K562 (cell line): ENCODE data around the gene ZNF326. TPM values are rescaled to one million over a fixed set of nuclear protein-coding genes. Genes with fewer than 3 reads are reported as not detected.

Experiments used
- ATAC-seq: fragments of 200-7000 bp; cut with Tn5 transposase; 3 replicates; pipeline ENCODE4 v1.9.1; 2020; ENCODE audit warnings: moderate library complexity
- BruUV-seq: library from RNA; stranded (reverse); fragments of 400-500 nt; replicated peaks from 2 replicates; lab custom pipeline; 2021; lab: Mats Ljungman, UMichigan
- CTCF ChIA-PET: fragments of 300-600 bp; formaldehyde crosslinking; extraction: SDS; loops from one replicate; lab custom pipeline; 2021; ENCODE audit warnings: low intra/inter-chr PET ratio; lab: Yijun Ruan, JAX
- POLR2A ChIA-PET: fragments of 300-600, 350-650 bp; sonication (Branson Sonifier 250); formaldehyde crosslinking; extraction: SDS; loops from one replicate; lab custom pipeline; 2021; ENCODE audit warnings: antibody characterized with exemption, inconsistent platforms; lab: Yijun Ruan, JAX
- DNase-seq, 4 experiments: peaks; one replicate each; pipeline versions ENCODE4 v3.0.0 to v3.0.0-alpha.2; 2011 to 2018; ENCODE audit warnings: low spot score in 3 of 4, mixed read lengths in 3 of 4; ENCODE audit errors: extremely low read depth in 1 of 4
- FAIRE-seq: peaks from 2 replicates; lab custom pipeline; 2011; peaks lifted over from hg19 to GRCh38; lab: Jason Lieb, UNC
- H2AFZ ChIP-seq: 2 replicates; pipeline ENCODE4 v1.6.0; 2011; ENCODE audit warnings: low read depth, low read length, control low read depth, inconsistent platforms
- H3K27ac ChIP-seq: fragments of 200-600 bp; 3 replicates; pipeline ENCODE4 v1.8.0; 2011; ENCODE audit warnings: low read depth, mild to moderate bottlenecking, control low read depth, inconsistent platforms, low read length, moderate library complexity, mixed read lengths; ENCODE audit errors: extremely low read depth
- H3K27me3 ChIP-seq, 2 experiments: fragments of 300-600 bp in 1 of 2; 2 replicates in 1 of 2; 3 replicates in 1 of 2; pipeline versions ENCODE4 v1.6.0 to v1.8.0; 2011; ENCODE audit warnings: inconsistent platforms in 2 of 2, low read length in 2 of 2, mild to moderate bottlenecking in 1 of 2, mixed read lengths in 1 of 2, moderate library complexity in 1 of 2; ENCODE audit not compliant: control insufficient read depth in 2 of 2, insufficient read depth in 2 of 2
- H3K36me3 ChIP-seq: fragments of 300-600 bp; 3 replicates; pipeline ENCODE4 v1.8.0; 2011; ENCODE audit warnings: mild to moderate bottlenecking, low read length, inconsistent platforms; ENCODE audit not compliant: control insufficient read depth, insufficient read depth
- H3K4me1 ChIP-seq, 2 experiments: fragments of 200-600 bp in 1 of 2; replicated peaks in 1 of 2; 2 replicates in 1 of 2; 3 replicates in 1 of 2; pipeline versions ENCODE4 v1.5.1 to v1.8.0; 2011; ENCODE audit warnings: inconsistent platforms in 2 of 2, low read length in 2 of 2, mild to moderate bottlenecking in 1 of 2, mixed read lengths in 1 of 2, moderate library complexity in 1 of 2; ENCODE audit not compliant: control insufficient read depth in 2 of 2, insufficient read depth in 2 of 2
- H3K4me2 ChIP-seq: 2 replicates; pipeline ENCODE4 v1.6.1; 2011; ENCODE audit warnings: low read length, control low read depth, inconsistent platforms, mixed read lengths; ENCODE audit not compliant: insufficient read depth
- H3K4me3 ChIP-seq: fragments of 200-600 bp; sonication (generic), shearing (Covaris generic); 2 replicates; pipeline ENCODE4 v1.5.1; 2016; ENCODE audit warnings: control low read depth, inconsistent platforms
- H3K79me2 ChIP-seq: fragments of 200-600 bp; 3 replicates; pipeline ENCODE4 v1.8.0; 2011; ENCODE audit warnings: low read length, inconsistent platforms; ENCODE audit not compliant: control insufficient read depth, insufficient read depth
- H3K9ac ChIP-seq, 2 experiments: 2 replicates each; pipeline versions ENCODE4 v1.6.0 to v1.6.1; 2011; ENCODE audit warnings: low read depth in 2 of 2, low read length in 2 of 2, control low read depth in 1 of 2, inconsistent platforms in 1 of 2, mild to moderate bottlenecking in 1 of 2, mixed read lengths in 1 of 2; ENCODE audit not compliant: insufficient read depth in 1 of 2
- H3K9me1 ChIP-seq: one replicate; pipeline ENCODE4 v1.6.0; 2011; ENCODE audit warnings: inconsistent platforms, mild to moderate bottlenecking, low read length, moderate library complexity; ENCODE audit not compliant: control insufficient read depth, insufficient read depth
- H3K9me3 ChIP-seq: replicated peaks from 2 replicates; pipeline ENCODE4 v1.5.1; 2011; ENCODE audit warnings: low read depth, low read length, inconsistent platforms; ENCODE audit not compliant: control insufficient read depth, insufficient read depth
- H4K20me1 ChIP-seq: replicated peaks from 2 replicates; pipeline ENCODE4 v1.6.1; 2011; ENCODE audit warnings: low read length, inconsistent platforms, mixed read lengths; ENCODE audit not compliant: control insufficient read depth, insufficient read depth
- FOXJ2 ChIP-seq: fragments of 200-800 bp; sonication (Bioruptor generic); IDR thresholded peaks from 2 replicates; pipeline ENCODE4 v1.6.1; 2016; ENCODE audit warnings: missing genetic modification characterization, missing compliant biosample characterization
- L3MBTL2 ChIP-seq: fragments of 450-650 bp; IDR thresholded peaks from 2 replicates; pipeline ENCODE4 v1.6.1; 2016; ENCODE audit warnings: mild to moderate bottlenecking, moderate library complexity
- PKNOX1 ChIP-seq: fragments of 450-650 bp; IDR thresholded peaks from 2 replicates; pipeline ENCODE4 v1.6.1; 2016
- RAD21 ChIP-seq, 2 experiments: fragments of 250-450 bp in 1 of 2; fragments of 450-650 bp in 1 of 2; sonication (Bioruptor Pico) in 1 of 2; formaldehyde crosslinking in 1 of 2; IDR thresholded peaks in 1 of 2; conservative IDR thresholded peaks in 1 of 2; 2 replicates each; pipeline versions ENCODE4 v1.4.0 to v1.8.0; 2020 to 2022; ENCODE audit warnings: mild to moderate bottlenecking in 2 of 2, moderate library complexity in 1 of 2
- SMARCA5 ChIP-seq: fragments of 450-650 bp; IDR thresholded peaks from 2 replicates; pipeline ENCODE4 v1.6.1; 2016
- ZNF217 ChIP-seq: sonication (generic); formaldehyde crosslinking; IDR thresholded peaks from 2 replicates; pipeline ENCODE4 v1.8.0; 2022; ENCODE audit warnings: mild to moderate bottlenecking, missing genetic modification reagents
- ZNF507 ChIP-seq: conservative IDR thresholded peaks from 2 replicates; pipeline ENCODE4 v1.6.1; 2017; ENCODE audit warnings: missing genetic modification characterization, missing compliant biosample characterization
- WGBS: fragments of 100-300 bp; shearing (Covaris generic); methylation state at CpG from one replicate; pipeline ENCODE4 v1.1.6; 2016; ENCODE audit warnings: low coverage, mixed read lengths; ENCODE audit not compliant: insufficient coverage; ENCODE audit errors: missing lambda C conversion rate; 5-methylcytosine and 5-hydroxymethylcytosine counted together
- in situ Hi-C: fragments of 300-500 bp; cut with MboI; formaldehyde crosslinking; loops from 4 replicates; pipeline ENCODE4 v1.15.0; 2018; ENCODE audit warnings: inconsistent platforms, mixed read lengths
- intact Hi-C: fragments of 100-400 bp; cut with micrococcal nuclease; formaldehyde crosslinking; loops from 2 replicates; pipeline ENCODE4 v1.14.2; 2022
- polyA plus RNA-seq, 8 experiments: library from polyadenylated mRNA; depleted of rRNA in 4 of 8; stranded (reverse) in 5 of 8; unstranded in 3 of 8; fragments of >200 nt; fragmentation: Nextera tagmentation in 2 of 8; fragmentation: Illumina TruSeq in 1 of 8; extraction: Ambion mirVana in 2 of 8; extraction: Trizol in 1 of 8; gene quantifications; 2 replicates each; pipeline versions ENCODE4 v1.2.1 to v1.2.3, GENCODE V29; 2011 to 2014; ENCODE audit warnings: inconsistent platforms in 1 of 8, missing spikeins in 1 of 8
- total RNA-seq, 7 experiments: library from RNA; depleted of rRNA in 6 of 7; stranded (reverse); fragments of >200 nt in 6 of 7; fragmentation: Illumina TruSeq in 2 of 7; extraction: Trizol in 2 of 7; gene quantifications; 2 replicates each; pipeline versions ENCODE4 v1.2.1 to v1.2.3, GENCODE V29; 2011 to 2021; ENCODE audit warnings: low replicate concordance in 1 of 7
- TF ChIP-seq, protein P1 (sequence below), 3 experiments: IDR thresholded peaks in 2 of 3; conservative IDR thresholded peaks in 1 of 3; 2 replicates each; pipeline ENCODE4 v1.5.1; 2011 to 2012; ENCODE audit warnings: low read length in 3 of 3, mild to moderate bottlenecking in 3 of 3, control low read depth in 2 of 3, improper control_type of control experiment in 1 of 3, inconsistent platforms in 1 of 3, low read depth in 1 of 3, mixed read lengths in 1 of 3, moderate library complexity in 1 of 3; ENCODE audit not compliant: insufficient read depth in 2 of 3
- TF ChIP-seq, protein P2 (sequence below), 2 experiments: fragments of 450-650 bp; formaldehyde crosslinking in 1 of 2; IDR thresholded peaks; 2 replicates each; pipeline versions ENCODE4 v1.4.0 to v1.6.1; 2014 to 2020; ENCODE audit warnings: mild to moderate bottlenecking in 2 of 2, borderline replicate concordance in 1 of 2, low read depth in 1 of 2

The ZNF326 gene
- total and polyA plus RNA-seq, 9 of the 15 experiments (the other 6 are each of a cell fraction or from before 2014, with no cell fraction given): 7.2 to 33.2 (median 20.1) TPM

- H3K27ac ChIP-seq: no peak overlapping the region
- no peak overlapping the region for H3K9ac ChIP-seq
- no peaks in the 10 kb centered on the region for H3K4me1 ChIP-seq
- H3K27me3 ChIP-seq: peaks cover 12 to 20% of the 10 kb centered on the region in 2 experiments
- DNase-seq (peak; percentile 33 to 54 (median 43)), ATAC-seq (peak; percentile 89), FAIRE-seq (peak; percentile 92)
- no peak overlapping the region for H3K4me3 ChIP-seq
- no peaks in the 10 kb centered on the region for H4K20me1 ChIP-seq
- ChIA-PET CTCF (interaction anchor here (1.5 to 1.9 kb wide), 3 partner anchors 102 to 1120 kb away, joined by 3 to 6 read pairs (median 6); no protein-coding TSS in a partner anchor), POLR2A (interaction anchor here (1.5 to 2.1 kb wide), 2 partner anchors 17 to 29 kb away, joined by 3 to 5 read pairs; no protein-coding TSS in a partner anchor)
- intact Hi-C loops: loop anchor here (5.0 to 10.0 kb wide), 2 partner anchors 66 to 1119 kb away; no protein-coding TSS in a partner anchor
- in situ Hi-C loops: no loop called here
- no peak overlapping the region for H2AFZ ChIP-seq
- H3K9me1 ChIP-seq: no peaks in the 10 kb centered on the region
- no TSS peak for BruUV-seq
- H3K9me3 ChIP-seq: no peaks in the 10 kb centered on the region
- WGBS: 0% methylated on average over 2 of the region's 2 CpGs
- no peaks in the 10 kb centered on the region for H3K36me3 ChIP-seq
- H3K4me2 ChIP-seq: no peak overlapping the region
- no peaks in the 10 kb centered on the region for H3K79me2 ChIP-seq
- TF ChIP-seq SMARCA5 (no peak), L3MBTL2 (no peak), ZNF507 (no peak), FOXJ2 (tag) (peak; percentile 57; the same call in 1 of the 2 replicates), RAD21 (CRISPR knock-in tag; conservative IDR thresholded peaks at IDR 0.05 in 1 of 2, IDR thresholded peaks at IDR 0.05 in 1 of 2) (peak; percentile 51 to 80), PKNOX1 (peak; percentile 66), ZNF217 (CRISPR knock-in tag) (no peak)
- TF ChIP-seq, protein P1, sequence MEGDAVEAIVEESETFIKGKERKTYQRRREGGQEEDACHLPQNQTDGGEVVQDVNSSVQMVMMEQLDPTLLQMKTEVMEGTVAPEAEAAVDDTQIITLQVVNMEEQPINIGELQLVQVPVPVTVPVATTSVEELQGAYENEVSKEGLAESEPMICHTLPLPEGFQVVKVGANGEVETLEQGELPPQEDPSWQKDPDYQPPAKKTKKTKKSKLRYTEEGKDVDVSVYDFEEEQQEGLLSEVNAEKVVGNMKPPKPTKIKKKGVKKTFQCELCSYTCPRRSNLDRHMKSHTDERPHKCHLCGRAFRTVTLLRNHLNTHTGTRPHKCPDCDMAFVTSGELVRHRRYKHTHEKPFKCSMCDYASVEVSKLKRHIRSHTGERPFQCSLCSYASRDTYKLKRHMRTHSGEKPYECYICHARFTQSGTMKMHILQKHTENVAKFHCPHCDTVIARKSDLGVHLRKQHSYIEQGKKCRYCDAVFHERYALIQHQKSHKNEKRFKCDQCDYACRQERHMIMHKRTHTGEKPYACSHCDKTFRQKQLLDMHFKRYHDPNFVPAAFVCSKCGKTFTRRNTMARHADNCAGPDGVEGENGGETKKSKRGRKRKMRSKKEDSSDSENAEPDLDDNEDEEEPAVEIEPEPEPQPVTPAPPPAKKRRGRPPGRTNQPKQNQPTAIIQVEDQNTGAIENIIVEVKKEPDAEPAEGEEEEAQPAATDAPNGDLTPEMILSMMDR (IDR thresholded peaks at IDR 0.05 in 2 of 3, conservative IDR thresholded peaks at IDR 0.05 in 1 of 3; ENCODE audit: insufficient read depth in 2 of 3, low read depth in 1 of 3, low read length in 3 of 3): peak; percentile 64 to 86 (median 78)
- TF ChIP-seq, protein P2, sequence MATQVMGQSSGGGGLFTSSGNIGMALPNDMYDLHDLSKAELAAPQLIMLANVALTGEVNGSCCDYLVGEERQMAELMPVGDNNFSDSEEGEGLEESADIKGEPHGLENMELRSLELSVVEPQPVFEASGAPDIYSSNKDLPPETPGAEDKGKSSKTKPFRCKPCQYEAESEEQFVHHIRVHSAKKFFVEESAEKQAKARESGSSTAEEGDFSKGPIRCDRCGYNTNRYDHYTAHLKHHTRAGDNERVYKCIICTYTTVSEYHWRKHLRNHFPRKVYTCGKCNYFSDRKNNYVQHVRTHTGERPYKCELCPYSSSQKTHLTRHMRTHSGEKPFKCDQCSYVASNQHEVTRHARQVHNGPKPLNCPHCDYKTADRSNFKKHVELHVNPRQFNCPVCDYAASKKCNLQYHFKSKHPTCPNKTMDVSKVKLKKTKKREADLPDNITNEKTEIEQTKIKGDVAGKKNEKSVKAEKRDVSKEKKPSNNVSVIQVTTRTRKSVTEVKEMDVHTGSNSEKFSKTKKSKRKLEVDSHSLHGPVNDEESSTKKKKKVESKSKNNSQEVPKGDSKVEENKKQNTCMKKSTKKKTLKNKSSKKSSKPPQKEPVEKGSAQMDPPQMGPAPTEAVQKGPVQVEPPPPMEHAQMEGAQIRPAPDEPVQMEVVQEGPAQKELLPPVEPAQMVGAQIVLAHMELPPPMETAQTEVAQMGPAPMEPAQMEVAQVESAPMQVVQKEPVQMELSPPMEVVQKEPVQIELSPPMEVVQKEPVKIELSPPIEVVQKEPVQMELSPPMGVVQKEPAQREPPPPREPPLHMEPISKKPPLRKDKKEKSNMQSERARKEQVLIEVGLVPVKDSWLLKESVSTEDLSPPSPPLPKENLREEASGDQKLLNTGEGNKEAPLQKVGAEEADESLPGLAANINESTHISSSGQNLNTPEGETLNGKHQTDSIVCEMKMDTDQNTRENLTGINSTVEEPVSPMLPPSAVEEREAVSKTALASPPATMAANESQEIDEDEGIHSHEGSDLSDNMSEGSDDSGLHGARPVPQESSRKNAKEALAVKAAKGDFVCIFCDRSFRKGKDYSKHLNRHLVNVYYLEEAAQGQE (IDR thresholded peaks at IDR 0.05; ENCODE audit: borderline replicate concordance): peak; percentile 47; the same call in 1 of the 2 replicates
- TF ChIP-seq, protein P2 (CRISPR knock-in tag; IDR thresholded peaks at IDR 0.05; ENCODE audit: low read depth): no peak
Measured at GRCh38 chr1:90045853-90046563, 51.1 kb downstream of the ZNF326 start.
